Raji (cell line): ENCODE results near the gene BCAS3.

ENCODE experiments used
- POLR2A ChIP-seq: IDR thresholded peaks from 2 replicates; pipeline ENCODE4 v1.6.1; 2011; ENCODE audit warnings: low read depth, low read length, control low read depth; ENCODE audit not compliant: insufficient read depth

The BCAS3 gene

GRCh38 chr17:60803059-60803458 is 125.4 kb downstream of the BCAS3 start:
- TF ChIP-seq POLR2A, result no peak

- no peak for TF ChIP-seq POLR2A
These were observed 127.2 kb downstream of the BCAS3 start for GRCh38 chr17:60804831-60805230.

GRCh38 chr17:60809421-60809820 is 131.8 kb downstream of the BCAS3 start:
- TF ChIP-seq POLR2A, result no peak

GRCh38 chr17:60817192-60817591 is 139.5 kb downstream of the BCAS3 start:
- no peak for TF ChIP-seq POLR2A

GRCh38 chr17:60819447-60820130 is 141.9 kb downstream of the BCAS3 start:
- no peak for TF ChIP-seq POLR2A

GRCh38 chr17:60823515-60823914 is 145.9 kb downstream of the BCAS3 start:
- no peak for TF ChIP-seq POLR2A

GRCh38 chr17:60825351-60825750 is 147.7 kb downstream of the BCAS3 start:
- no peak for TF ChIP-seq POLR2A

- no peak for TF ChIP-seq POLR2A
These were observed 150.3 kb downstream of the BCAS3 start for GRCh38 chr17:60827943-60828342.

GRCh38 chr17:60832151-60832585 is 154.5 kb downstream of the BCAS3 start:
- TF ChIP-seq POLR2A, result no peak

- TF ChIP-seq POLR2A, result no peak
These were observed 155.0 kb downstream of the BCAS3 start for GRCh38 chr17:60832631-60833030.

- TF ChIP-seq POLR2A, result no peak
These were observed 162.8 kb downstream of the BCAS3 start for GRCh38 chr17:60840456-60840855.

GRCh38 chr17:60845012-60845411 is 167.4 kb downstream of the BCAS3 start:
- TF ChIP-seq POLR2A, result no peak

GRCh38 chr17:60846175-60846574 is 168.5 kb downstream of the BCAS3 start:
- no peak for TF ChIP-seq POLR2A

- no peak for TF ChIP-seq POLR2A
These were observed 173.5 kb downstream of the BCAS3 start for GRCh38 chr17:60851181-60851580.

- TF ChIP-seq POLR2A, result no peak
These were observed 180.0 kb downstream of the BCAS3 start for GRCh38 chr17:60857556-60858080.

- no peak for TF ChIP-seq POLR2A
These were observed 184.8 kb downstream of the BCAS3 start for GRCh38 chr17:60862482-60862881.

GRCh38 chr17:60863892-60864707 is 186.4 kb downstream of the BCAS3 start:
- no peak for TF ChIP-seq POLR2A

GRCh38 chr17:60864708-60865005 is 187.0 kb downstream of the BCAS3 start:
- TF ChIP-seq POLR2A, result no peak
